GM12874 (cell line): ENCODE data around the gene KRTDAP.

Source experiments
- TF ChIP-seq, protein P1 (sequence below): IDR thresholded peaks from 2 replicates; pipeline ENCODE4 v1.5.1; 2011; ENCODE audit warnings: low read depth, mild to moderate bottlenecking, control low read depth, low read length, moderate library complexity; ENCODE audit not compliant: insufficient read depth

The KRTDAP gene

DNA sequence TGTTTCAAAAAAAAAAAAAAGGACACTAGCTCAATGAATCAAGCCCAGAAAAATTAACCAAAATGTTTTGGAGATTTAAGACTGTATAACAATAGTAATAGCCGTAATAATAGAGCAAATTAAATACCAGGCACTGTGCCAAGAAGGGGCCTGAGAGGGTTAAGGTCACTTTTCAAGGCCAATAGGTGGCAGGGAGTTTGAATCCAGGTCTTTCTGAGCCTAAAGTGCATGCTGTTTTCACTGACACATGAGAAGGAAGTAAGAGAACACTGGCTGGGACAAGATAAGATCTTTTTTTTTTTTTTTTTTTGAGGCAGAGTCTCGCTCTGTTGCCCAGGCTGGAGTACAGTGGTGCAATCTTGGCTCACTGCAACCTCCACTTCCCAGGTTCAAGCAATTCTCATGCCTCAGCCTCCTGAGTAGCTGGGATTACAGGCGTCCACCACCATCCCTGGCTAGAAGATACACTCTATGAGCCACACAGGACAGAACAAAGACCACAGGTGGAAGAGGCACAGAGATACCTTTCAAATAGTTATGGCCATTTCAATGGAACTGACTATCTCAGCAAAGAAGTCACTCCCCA, 34.6 kb downstream of the KRTDAP start:
- TF ChIP-seq, protein P1, sequence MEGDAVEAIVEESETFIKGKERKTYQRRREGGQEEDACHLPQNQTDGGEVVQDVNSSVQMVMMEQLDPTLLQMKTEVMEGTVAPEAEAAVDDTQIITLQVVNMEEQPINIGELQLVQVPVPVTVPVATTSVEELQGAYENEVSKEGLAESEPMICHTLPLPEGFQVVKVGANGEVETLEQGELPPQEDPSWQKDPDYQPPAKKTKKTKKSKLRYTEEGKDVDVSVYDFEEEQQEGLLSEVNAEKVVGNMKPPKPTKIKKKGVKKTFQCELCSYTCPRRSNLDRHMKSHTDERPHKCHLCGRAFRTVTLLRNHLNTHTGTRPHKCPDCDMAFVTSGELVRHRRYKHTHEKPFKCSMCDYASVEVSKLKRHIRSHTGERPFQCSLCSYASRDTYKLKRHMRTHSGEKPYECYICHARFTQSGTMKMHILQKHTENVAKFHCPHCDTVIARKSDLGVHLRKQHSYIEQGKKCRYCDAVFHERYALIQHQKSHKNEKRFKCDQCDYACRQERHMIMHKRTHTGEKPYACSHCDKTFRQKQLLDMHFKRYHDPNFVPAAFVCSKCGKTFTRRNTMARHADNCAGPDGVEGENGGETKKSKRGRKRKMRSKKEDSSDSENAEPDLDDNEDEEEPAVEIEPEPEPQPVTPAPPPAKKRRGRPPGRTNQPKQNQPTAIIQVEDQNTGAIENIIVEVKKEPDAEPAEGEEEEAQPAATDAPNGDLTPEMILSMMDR = no peak

DNA sequence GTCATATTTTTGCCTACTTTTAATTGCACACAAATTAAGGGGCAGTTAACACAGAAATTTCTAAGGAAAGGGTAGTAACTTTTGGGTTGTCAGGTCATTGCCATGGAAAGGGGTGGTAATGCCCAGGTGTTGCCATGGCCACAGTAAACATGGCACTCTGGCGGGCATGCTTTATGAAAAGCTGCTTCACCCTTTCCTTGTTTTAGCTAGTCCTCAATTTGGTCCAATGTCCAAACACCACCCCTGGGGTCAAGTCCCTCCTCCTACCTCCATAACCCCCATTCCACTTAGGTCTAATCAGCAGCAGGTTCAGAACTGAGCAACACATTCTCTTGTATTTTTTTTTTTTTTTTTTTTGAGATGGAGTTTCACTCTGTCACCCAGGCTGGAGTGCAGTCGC, 35.6 kb downstream of the KRTDAP start:
- TF ChIP-seq, protein P1 = no peak

DNA sequence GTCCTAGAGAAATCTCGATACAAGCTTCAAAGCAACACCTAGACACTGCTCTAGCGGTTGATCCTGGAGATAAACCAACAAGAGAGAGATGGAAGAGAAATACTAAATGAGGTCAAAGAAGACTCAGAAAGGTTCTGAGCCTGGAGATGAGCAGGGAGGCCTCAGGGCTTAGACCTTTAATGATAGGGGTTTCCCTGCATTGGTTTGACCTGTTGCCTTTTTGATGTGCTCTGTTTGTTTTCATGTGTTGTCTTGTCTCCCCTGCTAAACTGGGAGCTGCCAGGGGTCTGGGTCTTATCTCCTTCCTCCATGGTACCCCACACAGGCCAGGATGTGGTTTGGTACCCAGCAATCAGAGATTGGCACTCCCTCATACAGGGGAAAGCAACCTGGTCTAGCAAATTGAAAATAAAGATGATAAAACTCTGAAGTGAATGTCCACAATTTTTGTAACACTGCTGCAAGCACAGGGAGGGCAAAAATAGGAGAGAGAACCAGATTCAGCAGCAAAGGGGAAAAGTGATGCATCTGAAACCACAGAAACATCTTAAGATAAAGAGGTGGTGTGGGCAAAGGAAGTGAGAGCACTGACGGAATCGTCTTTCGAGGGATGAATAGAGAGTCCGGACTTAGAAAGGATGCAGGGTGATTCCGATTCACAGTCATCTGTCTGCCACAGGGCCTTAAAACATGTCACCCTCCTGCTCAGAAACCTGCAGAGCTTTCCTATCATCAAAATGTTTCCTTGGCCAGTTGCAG, 38.7 kb downstream of the KRTDAP start:
- TF ChIP-seq, protein P1 = no peak

DNA sequence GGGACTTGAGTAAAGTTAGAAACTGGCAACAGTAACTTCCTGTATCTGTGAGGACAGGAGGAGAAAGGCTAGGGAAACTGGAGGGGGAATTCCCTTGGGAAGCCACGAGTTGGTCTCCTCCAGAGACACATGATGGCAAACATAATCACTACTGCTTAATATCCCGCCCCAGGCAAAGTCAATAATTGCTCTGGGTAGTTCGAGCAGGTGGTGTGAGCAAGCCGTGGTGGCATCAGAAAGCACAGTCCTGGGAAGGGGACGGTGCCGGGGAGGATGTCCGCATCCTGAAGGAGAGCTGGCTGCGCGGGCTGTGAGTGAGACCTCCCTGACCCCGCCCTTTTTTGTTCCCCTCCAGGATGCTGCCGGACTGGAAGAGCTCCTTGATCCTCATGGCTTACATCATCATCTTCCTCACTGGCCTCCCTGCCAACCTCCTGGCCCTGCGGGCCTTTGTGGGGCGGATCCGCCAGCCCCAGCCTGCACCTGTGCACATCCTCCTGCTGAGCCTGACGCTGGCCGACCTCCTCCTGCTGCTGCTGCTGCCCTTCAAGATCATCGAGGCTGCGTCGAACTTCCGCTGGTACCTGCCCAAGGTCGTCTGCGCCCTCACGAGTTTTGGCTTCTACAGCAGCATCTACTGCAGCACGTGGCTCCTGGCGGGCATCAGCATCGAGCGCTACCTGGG, 40.8 kb downstream of the KRTDAP start:
- TF ChIP-seq, protein P1 = no peak

DNA sequence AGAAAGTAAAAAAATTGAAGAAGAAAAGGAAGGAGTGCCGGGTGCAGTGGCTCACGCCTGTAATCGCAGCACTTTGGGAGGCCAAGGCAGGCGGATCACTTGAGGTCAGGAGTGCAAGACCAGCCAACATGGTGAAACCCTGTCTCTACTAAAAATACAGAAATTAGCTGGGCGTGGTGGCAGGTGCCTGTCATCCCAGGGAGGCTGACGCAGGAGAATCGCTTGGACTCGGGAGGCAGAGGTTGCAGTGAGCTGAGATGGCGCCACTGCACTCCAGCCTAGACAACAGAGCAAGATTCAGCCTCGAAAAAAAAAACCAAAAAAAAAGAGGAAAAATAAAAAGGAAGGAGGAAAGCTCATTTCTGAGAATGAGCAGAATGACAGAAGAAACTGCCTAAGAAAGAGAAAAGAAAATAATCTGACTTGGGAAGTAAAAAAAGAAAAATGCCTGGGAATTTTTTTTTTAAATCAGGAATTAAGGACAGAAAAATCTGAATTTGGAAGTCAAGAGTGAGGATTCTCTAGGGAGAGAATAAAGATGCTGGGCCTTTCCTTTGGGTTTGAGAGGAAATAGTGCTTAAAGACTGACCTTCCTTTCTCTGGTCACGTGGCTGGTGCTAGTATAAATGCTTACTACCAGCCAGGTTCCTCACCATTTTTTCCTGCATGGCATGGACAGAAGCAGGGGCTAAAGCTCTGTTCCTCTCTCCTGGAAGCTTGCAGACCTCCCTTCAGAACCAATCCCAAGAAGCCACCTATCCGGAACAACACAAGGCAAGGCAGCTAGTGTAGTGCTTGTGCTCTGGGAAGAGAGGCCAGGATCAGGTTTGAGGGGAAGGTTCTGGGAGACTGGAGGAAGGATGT, 42.4 kb downstream of the KRTDAP start, which contains the start of gene FFAR2:
TSS of gene FFAR2 (plus strand) at position 652 of the 864 bp plus-strand sequence. CDS start 1,458 bp downstream, outside the sequence.
- TF ChIP-seq, protein P1 = no peak

DNA sequence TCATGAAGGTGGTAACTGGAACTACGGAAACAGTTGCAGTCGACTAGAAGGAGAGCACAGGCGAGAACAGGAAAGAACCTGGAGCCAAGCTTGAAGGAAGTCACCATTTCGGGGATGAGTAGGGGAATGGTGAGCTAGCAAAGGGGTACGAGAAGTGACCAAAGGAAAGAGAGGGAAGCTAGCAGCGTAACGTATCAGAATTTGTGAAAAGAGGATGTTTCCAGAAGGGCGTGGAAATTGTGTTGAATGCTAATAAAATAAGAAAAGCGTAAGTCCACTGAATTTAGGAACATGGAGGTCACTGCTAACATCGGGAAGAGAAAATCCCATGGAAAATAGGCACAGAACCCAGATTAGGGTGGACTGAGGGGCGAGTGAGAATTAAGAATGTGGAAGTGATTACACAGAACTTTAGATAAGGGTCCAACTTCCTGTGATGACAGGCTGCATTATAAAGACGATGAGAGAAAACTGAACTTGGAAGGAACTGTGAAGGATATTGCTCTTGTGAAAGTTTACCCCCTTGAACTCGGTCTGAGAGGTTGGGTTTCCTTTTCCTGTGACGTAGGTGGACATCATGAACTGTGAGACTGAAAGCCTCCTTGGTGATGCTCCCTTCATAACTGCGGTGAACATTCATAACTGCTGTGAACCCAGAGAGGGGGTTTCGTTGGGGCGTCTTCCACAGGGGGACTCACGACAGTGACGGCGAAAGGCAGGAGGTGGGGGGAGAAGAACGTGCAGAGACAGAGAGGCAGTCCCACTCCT, 44.3 kb downstream of the KRTDAP start:
- TF ChIP-seq, protein P1 = no peak
